PC-9 (cell line): ENCODE data around the gene HMGB3.

Source experiments
- EZH2 ChIP-seq: fragments of 200-600 bp; sonication (generic); IDR thresholded peaks from 2 replicates; pipeline ENCODE4 v1.8.0; 2017; ENCODE audit warnings: antibody characterized with exemption, low read depth
- TF ChIP-seq, protein P1 (sequence below): fragments of 200-600 bp; sonication (generic); conservative IDR thresholded peaks from 2 replicates; pipeline ENCODE4 v1.6.1; 2017; ENCODE audit warnings: mixed run types, antibody characterized with exemption, mild to moderate bottlenecking, moderate library complexity

DNA sequence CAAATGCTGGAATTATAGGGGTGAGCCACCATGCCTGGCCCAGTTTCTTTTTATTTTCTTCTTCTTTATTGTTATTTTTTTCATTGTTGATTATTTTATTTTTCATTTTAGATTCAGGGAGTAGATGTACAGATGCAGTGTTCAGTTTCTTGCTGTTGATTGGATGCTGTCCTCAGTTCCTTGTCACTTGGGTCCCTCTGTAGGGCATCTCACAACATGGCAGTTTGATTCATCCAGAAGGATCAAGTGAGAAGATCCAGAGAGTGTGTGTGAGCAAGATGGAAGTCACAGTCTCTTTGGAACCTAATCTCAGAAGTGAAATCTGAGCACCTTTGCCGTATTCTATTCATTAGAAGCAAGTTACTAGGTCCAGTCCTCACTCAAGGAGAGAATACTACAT is 20.9 kb downstream of the HMGB3 start:
- TF ChIP-seq, protein P1, sequence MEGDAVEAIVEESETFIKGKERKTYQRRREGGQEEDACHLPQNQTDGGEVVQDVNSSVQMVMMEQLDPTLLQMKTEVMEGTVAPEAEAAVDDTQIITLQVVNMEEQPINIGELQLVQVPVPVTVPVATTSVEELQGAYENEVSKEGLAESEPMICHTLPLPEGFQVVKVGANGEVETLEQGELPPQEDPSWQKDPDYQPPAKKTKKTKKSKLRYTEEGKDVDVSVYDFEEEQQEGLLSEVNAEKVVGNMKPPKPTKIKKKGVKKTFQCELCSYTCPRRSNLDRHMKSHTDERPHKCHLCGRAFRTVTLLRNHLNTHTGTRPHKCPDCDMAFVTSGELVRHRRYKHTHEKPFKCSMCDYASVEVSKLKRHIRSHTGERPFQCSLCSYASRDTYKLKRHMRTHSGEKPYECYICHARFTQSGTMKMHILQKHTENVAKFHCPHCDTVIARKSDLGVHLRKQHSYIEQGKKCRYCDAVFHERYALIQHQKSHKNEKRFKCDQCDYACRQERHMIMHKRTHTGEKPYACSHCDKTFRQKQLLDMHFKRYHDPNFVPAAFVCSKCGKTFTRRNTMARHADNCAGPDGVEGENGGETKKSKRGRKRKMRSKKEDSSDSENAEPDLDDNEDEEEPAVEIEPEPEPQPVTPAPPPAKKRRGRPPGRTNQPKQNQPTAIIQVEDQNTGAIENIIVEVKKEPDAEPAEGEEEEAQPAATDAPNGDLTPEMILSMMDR: peak; percentile 56; the same call in 1 of the 2 replicates
- TF ChIP-seq EZH2: no peak
